SU-DHL-6 (cell line): ENCODE measurements around the gene PCARE.

Experiments used
- EZH2phosphoT487 ChIP-seq: fragments of 200-600 bp; sonication (generic), shearing (Covaris generic); conservative IDR thresholded peaks from 2 replicates; pipeline ENCODE4 v1.6.1; 2018; ENCODE audit warnings: mild to moderate bottlenecking, antibody characterized with exemption, low read length, moderate library complexity, mixed read lengths
- TF ChIP-seq, protein P1 (sequence below): fragments of 200-600 bp; sonication (generic); IDR thresholded peaks from one replicate; pipeline ENCODE4 v1.5.1; 2017; ENCODE audit warnings: antibody characterized with exemption, mild to moderate bottlenecking, low read length, moderate library complexity; ENCODE audit not compliant: insufficient read depth, poor library complexity, severe bottlenecking

DNA sequence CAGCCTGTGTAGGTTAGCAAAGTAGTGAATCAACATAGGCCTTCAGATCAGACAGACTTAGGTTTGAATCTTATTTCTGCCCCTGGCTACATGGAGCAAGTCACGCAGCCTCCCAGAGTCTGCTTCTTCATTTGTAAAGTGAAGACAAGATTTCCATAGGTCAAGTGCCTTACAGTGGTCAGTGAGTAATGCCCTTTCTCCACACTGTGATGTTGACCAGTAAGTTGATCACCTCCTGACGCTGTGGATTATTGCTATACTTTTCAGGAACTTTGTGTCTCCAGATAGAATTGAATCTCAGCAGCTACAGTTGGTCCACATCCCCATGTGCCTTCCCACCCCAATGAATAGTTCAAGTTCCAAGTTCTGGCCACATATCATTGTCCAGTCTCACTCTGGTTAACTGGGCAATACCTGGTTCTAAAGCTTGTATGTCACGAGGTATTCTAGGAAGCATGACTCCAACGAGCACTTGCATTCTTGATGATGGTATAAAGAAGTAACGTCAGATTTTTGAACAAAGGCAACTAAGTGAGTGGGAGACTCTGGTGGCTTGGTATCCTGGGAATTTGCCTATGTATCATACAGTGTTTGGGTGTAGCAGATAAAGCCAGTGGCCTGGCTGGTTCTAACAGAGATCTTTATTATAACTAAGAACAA is 38.8 kb upstream of the PCARE start:
- TF ChIP-seq, protein P1, sequence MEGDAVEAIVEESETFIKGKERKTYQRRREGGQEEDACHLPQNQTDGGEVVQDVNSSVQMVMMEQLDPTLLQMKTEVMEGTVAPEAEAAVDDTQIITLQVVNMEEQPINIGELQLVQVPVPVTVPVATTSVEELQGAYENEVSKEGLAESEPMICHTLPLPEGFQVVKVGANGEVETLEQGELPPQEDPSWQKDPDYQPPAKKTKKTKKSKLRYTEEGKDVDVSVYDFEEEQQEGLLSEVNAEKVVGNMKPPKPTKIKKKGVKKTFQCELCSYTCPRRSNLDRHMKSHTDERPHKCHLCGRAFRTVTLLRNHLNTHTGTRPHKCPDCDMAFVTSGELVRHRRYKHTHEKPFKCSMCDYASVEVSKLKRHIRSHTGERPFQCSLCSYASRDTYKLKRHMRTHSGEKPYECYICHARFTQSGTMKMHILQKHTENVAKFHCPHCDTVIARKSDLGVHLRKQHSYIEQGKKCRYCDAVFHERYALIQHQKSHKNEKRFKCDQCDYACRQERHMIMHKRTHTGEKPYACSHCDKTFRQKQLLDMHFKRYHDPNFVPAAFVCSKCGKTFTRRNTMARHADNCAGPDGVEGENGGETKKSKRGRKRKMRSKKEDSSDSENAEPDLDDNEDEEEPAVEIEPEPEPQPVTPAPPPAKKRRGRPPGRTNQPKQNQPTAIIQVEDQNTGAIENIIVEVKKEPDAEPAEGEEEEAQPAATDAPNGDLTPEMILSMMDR = no peak
- TF ChIP-seq EZH2phosphoT487 = no peak
